Measurements from ENCODE around the gene GNG4.
"Not testable (repeated sequence)": the region's sequence is repeated elsewhere in the genome, so short reads cannot be mapped to it uniquely, and the experiment has no call there.

The GNG4 gene

DNA sequence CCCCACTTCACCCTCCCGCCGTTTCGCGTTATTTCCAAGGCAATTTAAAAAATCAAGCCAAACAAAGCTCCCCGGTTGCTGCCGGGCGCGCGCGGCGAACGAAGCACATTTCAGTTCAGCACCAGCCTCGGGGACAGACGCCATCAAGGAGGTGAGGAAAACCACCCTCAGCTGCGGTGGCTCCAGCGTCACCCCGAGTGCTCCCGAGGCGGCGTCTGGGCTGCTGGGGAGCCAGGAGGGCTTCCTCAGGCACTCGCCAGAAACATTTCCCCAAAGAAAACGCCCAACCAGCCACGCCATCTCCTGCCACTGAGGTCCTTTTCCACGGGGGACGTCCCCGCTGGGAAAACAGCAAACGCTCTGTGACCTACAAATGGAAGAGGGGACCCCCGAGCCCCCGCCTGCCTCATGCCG lies 623 bp downstream of the GNG4 start:
- peak; percentile 51 for DNase-seq

DNA sequence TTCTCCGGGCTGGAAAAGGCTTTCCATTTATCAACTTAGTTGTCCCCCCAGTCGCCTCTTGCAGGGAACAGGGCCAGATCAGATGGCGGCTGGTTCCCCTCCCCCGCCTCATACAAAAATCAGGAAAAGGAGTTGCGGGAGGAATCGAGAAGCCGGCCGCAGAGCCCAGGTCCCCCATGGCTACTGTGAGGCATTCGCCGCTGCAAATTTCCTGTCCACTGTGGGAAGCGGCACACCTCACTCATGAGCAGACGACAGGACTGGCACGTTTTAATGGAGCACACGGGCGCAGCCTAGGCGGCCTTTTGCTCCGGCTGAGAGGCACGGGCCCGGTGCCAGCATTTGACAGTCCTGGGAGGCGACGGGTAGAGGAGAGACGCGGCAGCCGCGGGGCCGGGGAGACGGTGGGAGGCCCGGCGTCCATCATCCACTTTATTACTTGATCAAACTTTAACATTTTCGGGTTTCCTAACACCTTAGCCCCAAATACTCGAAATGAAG lies 1.1 kb downstream of the GNG4 start:
- peak; percentile 65 for DNase-seq

DNA sequence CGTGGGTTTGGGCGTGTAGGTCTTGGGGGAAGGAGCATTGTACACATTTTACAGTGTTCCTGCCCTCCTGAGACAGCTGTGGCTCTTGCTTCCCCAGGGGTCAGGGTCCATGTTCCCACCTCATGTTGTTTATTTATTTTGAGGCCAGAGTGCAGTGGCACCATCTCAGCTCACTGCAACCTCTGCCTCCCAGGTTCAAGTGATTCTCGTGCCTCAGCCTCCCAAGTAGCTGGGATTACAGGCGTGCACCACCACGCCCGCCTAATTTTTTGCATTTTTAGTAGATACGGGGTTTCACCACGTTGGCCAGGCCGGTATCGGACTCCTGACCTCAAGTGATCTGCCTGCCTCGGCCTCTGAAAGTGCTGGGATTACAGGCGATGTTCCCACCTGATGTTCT lies 2.0 kb downstream of the GNG4 start:
- not testable (repeated sequence) for DNase-seq

DNA sequence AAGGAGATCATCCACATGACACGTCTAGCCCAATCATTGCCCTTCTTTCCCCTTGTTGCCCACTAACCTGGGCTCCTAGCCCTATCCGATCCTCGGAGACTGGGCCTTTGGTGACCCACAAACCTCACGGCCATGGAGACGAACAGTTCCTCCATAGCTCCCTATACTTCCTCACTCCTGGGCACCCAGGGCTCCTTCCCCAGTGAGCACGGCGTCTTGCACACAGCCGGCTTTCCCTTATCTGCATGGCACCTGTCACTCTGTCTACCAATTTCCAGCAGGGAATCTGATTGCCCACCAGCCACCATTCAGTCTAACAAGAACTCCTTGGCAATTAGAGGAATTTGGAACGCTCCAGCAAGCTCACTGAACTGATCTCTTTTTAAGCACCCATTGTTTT lies 3.1 kb downstream of the GNG4 start:
- no peak for DNase-seq

DNA sequence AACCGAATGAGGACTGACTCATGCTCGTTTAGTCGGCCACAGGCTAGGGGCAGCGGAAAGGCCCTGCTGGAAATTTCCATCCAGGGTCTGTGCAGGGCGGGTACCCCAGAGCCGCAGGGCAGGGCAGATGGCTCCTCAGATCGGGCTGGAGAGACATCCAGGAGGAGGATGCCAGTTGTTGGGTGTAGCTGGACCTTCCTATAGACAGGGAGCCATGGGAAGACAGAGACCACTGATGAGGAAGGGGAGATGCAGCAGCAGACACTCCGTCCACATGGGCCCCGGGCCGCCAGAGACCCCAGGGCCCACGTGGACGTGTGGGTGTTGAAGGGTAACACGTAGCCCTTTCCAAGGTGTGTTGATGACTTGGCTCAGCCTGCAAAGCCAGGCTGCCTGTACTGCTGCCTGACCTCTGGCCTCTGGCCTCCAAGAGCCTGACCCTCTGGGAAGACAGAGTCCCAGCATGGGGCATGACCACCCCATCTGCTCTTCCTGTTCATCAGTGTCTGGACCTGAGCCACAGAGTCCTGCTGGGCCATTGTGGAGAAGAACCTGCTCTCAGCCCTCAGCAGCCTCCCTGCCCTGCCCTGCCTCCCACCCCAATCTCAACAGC lies 4.8 kb downstream of the GNG4 start:
- no peak for DNase-seq

DNA sequence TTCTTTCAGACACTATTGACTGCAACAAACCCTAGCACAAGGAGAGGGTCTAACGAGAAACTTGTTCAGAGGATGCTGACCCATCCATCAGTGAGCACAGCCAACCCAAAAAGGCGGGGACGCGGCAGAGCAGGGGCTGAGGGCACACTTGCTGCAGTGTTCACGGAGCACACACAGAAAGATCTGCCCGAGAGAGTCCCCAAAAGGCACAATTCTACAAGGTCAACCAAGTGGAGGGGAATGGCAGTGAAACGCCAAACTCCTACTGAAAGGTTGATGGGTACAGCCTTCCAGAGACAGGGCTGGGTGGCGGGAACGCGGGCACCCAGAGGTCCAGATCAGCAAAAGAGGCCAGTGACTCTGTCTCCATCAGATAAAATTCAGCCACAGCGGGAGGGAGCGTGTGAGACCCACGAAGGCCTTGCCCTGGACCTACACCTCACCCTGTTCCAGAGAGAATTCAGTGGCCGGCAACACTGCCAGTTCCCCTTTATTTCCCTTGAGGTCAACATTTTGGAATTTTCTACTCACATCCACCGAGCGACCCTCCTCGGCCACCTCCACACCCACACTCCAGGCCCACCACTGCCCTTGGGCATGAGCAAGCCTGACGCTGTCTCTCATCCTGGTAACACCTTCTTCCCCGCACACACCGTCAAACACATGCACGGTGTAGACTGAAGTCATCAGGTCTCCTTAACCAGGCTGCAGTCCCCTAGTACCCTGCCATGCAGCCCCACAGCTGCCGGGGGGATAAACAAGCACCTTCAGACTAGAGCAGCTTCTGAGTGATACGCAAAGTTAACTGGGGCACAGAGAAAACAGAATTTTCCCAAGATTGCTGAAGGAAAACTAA lies 5.5 kb downstream of the GNG4 start:
- DNase-seq: no peak

DNA sequence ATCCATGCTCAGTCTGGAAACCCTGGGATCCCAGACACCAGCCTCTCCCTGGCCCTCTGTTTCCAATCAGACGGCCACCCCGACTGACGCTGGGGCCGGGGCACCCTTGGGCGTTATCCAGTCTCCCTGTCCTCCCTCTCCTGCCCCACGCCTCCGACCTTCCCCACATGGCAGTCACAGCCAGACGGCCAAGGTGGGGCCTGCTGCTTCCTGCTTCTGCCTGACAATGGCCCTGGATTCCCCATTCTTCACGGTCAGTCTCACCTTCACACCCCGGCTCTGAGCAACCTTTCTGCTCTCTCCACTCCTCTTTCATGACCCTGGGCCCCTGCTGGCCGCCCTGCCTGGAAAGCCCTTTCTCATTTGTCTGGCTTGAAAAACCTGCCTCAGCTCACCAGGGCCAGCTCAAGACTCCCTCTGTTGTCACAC lies 6.6 kb downstream of the GNG4 start:
- no peak for DNase-seq

DNA sequence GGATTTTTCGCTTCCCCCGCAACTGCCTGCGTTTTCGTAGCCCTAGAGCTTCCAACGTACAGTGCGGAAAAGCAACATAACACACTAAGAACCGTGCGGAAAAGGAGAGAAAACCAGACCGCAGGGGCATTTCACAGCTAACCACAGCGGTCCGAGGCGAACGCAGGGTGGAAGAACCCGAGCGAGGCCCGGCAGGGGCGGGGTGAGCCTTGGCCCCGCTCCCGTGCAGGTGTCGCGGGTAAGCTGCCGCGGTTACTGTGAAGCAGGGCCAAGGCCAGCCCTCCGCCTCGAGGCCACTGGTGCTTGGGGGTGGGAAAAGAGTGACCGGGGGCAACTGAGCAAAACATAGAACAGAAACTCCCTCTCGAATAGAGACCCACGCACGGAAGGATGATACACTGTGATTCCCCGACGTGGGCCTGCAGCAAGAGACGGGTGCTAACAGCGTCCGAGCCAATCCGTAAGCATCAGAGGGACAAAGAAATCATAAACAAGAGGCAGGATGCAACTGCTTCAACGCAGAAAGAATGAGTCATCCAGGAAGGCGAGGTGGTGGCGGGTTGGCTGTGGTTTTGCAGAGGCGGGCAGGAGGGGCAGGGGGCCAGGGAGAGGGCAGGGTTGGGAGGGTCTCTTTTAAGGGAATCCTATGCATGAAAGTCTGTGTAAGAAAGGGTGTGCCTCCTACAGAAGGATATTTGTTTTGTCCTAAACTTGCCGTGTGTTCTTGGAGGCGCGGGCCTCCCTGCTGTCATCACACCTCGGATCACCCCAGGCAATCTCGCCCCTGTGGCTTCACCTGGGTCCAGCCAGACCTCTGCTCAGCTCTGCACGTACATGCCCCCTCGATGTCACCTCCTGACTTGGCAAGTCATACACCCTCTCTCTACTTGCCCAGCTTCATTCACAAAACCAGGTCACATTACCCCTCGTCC lies 7.3 kb downstream of the GNG4 start:
- peak; percentile 66 for DNase-seq

DNA sequence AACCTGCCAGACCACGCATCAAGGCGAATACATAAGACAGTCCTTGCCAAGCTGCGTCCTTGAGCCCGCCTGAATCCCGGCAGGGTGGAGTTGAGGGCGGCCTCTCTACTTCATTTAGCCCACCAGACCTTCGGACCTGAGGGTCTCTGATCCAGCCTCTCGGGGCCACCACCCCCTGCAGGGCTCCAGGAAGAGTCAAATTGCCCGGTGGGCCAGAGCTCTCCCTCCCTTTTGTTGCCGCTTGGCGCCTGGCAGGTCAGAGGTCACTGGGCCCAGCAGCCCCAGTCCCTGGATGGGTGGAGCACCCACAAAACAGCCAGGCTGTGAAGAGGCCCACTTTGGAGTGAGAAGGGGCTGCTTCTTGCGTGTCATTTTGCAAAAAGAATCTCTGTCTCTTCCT lies 9.0 kb downstream of the GNG4 start:
- DNase-seq: no peak

DNA sequence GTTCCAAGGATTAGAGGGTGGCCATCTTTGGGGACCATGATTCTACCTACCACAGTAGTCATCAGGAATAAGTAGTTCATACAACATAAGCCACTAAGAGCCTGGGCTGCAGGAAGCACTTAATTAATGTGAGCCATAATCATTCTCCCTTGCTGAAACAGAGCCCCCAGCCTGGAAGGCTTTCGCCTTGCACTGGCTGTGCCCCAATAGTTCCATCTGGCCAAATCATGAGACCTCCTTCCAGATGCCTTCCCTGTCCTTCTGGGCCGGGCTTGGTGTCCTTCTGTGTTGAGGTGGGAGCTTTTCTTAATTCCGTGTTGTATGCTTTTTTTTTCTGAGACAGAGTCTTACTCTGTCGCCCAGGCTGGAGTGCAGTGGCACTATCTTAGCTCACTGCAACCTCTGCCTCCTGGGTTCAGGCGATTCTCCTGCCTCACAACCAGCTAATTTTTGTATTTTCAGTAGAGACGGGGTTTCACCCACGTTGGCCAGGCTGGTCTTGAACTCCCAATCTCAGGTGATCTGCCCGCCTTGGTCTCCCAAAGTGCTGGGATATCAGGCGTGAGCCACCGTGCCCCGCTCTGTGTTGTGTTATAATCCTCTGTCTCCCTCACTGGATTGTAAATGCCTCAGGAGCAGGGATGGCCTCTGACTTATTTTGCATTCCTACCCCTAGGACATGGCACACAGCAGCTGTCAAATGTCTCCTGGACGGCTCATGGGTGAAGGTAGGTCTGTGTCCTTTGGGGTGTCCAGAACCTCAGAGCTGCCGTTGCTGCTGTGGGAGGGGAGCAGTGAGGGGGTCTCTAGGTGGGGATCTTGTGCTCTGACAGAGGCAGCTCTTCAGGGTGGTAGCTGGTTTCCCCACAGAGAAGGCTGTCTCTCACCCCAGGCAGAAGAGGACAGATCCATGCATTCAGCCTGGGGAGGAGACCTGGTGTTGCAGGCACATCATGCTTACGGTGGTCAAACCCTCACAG lies 10.1 kb downstream of the GNG4 start:
- DNase-seq: no peak

DNA sequence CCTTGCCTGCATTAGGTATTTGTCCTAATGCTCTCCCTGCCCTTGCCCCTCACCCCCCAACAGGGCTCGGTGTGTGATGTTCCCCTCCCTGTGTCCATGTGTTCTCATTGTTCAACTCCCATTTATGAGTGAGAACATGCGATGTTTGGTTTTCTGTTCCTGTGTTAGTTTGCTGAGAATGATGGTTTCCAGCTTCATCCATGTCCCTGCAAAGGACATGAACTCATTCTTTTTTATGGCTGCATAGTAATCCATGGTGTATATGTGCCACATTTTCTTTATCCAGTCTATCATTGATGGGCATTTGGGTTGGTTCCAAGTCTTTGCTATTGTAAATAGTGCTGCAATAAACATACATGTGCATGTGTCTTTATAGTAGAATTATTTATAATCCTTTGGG lies 11.0 kb downstream of the GNG4 start:
- not testable (repeated sequence) for DNase-seq

DNA sequence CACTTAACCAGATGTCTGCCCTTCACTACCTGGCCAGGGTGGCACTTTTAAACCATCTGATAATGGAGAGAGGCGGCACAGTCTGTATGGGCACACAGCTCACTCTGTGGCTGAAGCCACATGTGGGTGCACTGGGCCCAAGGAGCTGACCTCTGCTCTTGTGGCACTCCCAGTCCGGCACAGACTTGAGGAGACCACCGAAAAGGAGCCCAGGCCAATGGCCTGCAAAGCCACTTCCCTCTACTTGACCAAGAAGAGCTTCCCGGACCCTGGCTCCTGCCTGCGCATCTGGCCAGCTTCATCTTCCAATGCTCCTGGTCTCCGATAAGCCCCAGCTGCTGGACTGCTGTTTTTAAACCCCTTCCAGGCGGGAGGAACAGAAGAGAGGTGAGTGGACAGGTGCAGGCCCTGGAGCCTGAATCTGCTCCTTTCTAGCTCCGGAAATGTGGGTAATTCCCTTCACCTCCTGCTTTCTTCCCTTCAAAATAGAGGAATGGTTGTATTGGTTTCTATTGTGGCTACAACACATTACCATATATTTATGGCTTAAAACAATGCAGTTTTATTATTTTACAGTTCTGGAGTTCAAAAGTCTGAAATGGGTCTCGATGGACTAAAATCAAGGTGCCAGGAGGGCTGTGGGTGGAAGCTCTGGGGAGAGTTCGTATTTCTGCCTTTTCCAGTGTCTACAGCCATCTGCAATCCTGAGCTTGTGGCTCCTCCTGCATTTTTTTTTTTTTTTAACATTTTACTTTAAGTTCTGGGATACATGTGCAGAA lies 11.6 kb downstream of the GNG4 start:
- no peak for DNase-seq

DNA sequence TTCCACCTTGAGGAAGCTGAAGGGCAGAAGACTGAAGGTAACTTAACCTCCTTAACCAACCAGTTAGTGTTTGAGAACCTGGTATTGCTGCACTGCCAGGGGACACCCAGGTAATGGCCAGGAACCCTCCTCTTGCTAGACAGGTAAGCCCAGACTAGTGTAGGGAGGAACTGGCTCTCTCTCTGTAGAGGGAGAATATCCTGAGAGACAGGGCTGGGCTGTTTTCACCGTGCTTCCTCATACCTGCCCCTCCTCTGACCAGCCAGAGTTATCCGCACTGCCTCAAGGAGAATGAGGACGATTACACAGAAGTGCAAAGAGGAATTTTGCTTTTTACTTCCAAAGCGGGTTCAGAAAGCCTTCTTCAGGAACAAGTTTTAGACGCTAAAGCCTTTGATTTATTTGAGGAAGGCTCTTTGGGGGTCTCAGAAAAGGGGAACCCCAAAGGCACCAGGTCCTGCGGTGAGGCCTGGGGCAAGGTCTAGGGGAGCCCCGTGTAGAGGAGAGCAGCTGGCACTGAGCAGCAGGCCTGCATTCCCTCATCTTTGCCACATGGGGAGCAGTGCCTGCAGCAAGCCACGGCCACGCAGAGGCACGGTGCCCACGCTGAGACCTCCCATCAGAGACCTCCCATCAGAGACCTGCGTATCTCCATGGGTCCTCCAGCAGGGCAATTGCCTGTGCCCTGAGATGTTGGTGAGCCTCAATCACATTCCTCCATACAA lies 13.5 kb downstream of the GNG4 start:
- no peak for DNase-seq

DNA sequence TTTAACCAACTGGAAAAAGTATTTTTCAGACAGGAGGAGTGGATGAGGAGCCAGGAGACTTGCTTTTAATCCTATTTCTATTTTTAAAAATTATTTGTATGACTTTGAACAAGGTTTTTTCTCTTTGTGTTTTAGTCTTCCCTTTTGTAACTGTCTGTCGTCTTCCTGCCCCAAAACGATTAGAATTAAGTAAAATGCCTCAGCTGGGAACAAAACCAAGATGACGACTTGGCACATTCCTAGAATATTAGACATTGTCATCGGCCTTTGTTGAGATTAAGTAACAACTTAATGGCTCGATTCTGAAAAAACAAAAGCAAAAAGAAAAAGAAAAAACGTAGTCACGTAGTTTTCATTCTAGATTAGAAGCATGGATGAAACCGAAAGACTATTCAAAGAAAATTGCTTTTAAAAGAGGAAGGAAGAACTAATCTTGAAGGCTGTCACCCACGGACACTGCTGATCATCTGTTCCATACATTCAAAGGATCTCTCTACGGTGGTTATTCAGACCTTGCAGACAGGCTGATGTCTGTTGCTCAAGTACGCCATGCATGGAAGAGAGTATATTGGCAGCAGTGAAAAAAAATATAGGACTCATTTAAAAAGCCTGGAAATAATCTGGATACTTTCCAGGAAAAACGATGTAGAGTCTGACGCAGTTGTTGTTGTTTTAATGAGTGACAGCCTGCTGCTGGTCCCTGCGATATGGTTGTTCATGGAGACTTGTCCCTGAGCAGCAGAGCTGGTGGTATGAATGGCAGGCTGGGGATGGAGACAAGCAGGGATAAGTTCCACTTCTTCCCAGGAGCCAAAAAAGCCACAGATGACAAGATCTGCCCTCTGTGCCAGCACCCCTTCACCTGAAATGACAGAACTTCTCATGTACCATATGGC lies 16.8 kb downstream of the GNG4 start:
- no peak for DNase-seq

DNA sequence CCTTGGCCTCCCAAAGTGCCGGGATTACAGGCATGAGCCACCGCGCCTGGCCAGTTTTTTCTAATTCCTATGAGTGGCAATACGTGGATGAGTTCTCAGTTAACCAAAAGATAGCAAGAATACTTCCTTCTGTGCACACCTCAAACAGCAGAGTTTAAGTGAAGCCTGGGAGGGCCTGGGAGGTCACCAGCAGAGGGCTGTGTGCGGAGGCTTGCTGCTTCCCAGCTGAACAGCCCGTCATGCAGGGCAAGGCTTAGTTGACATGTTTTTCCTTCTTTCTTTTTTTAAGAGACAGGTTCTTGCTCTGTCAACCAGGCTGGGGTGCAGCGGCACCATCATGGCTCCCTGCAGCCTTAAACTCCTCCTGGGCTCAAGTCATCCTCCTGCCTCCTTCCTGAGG lies 17.8 kb downstream of the GNG4 start:
- no peak for DNase-seq

DNA sequence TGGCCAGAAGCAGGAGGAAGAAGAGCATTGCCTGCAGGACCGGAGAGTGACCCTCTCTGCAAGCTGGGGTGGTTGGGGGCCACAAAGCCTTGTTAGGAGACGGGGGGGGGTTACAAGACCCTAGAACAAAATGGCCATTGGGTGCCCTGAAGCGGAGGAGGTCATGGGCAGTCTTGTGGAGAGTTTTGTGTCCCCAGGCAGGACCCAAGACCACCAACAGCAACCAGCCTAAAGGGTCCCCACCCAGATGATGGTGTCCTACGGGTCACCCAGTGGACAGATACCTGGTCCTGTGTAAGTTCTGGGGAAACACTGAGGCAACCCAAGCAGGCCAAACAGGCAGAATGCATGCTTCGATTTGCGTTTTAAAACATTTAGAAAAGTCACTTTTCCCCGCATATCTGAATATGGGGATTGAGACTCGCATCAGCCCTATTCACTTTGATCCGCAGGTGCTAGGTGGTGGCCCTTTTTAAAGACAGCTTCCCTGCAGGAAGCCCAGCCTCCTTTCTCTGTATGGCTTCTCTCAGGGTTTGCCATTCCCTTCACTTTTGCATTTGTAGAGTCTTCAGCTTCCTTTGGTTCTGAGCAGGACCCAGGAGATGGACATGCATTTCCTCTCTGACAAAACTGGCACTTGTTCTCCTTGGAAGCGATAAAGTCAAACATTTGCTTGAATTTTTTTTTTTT lies 21.1 kb downstream of the GNG4 start:
- DNase-seq: no peak

DNA sequence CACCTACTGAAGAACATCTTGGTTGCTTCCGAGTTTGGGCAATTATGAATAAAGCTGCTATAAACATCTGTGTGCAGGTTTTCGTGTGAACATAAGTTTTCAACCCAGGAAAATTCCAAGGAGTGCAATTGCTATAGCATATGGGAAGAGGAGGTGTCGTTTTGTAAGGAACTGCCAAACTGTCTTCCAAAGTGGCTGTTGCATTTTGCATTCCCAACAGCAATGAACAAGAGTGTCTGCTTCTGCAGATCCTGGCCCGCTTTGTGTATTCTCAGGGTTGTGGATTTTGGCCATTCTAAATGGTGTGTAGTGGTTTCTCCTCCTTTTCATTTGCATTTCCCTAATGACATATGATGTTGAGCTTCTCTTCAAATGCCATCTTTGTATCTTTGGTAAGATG lies 23.8 kb downstream of the GNG4 start:
- no peak for DNase-seq

DNA sequence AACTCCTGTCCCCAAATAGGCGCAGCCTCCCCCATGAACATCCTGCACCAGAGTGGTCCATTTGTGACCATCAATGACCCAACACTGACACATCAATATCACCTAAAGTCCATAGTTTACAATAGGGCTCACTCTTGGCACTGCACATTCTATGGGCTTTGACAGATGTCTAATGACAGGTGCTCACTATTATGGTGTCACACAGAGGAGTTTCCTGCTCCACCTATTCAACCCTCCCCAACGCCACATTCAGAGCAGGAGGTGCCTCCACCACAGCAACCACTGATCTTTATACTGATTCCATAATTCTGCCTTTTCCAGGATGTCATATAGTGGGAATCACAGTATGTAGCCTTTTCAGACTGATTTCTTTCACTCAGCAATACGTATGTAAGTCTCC lies 24.2 kb downstream of the GNG4 start:
- DNase-seq: no peak

Measured in DMS79 (cell line).